ENCODE measurements around the gene DDHD1. TPM values are rescaled to one million over a fixed set of nuclear protein-coding genes. Genes with fewer than 3 reads are reported as not detected.

DDHD1 gene
- total and polyA plus RNA-seq, 5 donors from 2014 or later = 8.3 to 81.7 (median 10.2) TPM

DNA sequence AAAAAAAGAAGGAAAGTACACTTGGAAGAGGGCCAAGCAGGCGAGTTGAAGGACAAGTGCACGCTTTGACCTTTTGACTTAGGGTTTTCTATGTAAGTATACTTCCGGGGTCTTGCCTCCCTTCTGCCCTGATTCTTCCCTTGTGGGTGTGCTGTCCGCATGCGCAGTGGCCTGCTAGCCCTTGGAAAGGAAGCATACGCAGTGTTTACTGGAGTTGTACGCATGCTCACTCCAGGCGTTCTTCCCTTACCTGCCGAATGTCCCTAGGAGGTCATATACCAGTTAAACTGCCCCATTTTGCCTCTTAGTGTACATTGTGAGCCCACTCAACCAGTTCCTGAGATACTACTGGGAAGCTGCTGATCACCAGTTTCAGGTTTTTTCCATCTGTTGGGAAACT lies 15.7 kb upstream of the DDHD1 start:
- Histone ChIP-seq H3K4me1 (ENCODE audit: control insufficient read depth, insufficient read depth, low read length, poor library complexity, severe bottlenecking) (no peaks in the 10 kb centered on the region), H3K27ac (ENCODE audit: insufficient read depth, low read length, poor library complexity, severe bottlenecking) (no peak overlapping the region), H3K4me3 (ENCODE audit: low read depth, low read length) (no peak overlapping the region), H3K27me3 (ENCODE audit: control insufficient read depth, insufficient read depth, low read length) (no peaks in the 10 kb centered on the region), H3K9me3 (ENCODE audit: control insufficient read depth in 2 of 2, low read length in 2 of 2) (no peaks in the 10 kb centered on the region), H3K36me3 (ENCODE audit: control insufficient read depth, insufficient read depth, low read length) (no peaks in the 10 kb centered on the region)
- DNase-seq = no peak
- peaks cover 0 to 5% (median 0%) of the 10 kb centered on the region in 4 donors for H3K4me1 Mint-ChIP-seq
- no peak overlapping the region for H3K27ac Mint-ChIP-seq
- ATAC-seq (ENCODE audit: low read depth in 2 of 2) = no peak
- H3K27me3 Mint-ChIP-seq = no peaks in the 10 kb centered on the region
- peaks cover 5% of the 10 kb centered on the region for H3K36me3 Mint-ChIP-seq
- peaks cover 0 to 2% (median 0%) of the 10 kb centered on the region in 7 donors for H3K9me3 Mint-ChIP-seq
- H3K4me3 Mint-ChIP-seq = no peak overlapping the region

DNA sequence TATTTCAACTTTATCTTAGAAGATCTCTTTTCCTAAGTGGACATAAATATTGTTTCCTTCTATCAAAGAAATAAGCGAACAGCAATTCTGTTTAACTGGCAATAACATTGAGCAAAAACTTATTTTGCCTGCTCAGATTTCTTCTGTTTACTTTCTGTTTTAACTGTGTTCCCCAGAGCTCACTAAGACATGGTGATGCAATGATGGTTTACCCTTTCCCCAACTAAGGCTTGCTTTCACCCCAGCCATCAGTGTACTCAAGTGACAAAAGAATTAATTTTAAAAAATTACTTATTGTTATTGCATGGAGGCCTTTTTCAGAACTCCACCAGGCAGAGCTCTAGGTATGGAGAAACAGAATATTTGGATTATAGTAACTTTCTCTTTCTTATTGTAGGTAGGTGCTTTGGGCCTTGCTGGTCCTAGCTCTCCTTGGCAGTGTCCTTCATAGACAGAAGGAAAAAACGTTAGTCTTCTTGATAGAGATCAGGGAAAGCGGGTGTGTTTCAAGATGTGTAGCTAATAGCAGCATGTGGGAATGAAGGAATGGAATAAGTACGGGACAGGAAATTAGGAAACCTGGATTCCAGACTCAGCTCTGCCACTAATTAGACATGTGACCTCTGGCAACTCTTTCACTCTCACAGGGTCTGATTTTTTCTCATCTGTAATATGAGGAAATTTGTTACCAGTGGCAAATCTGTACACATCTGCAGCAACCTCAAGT lies 14.6 kb upstream of the DDHD1 start:
- Histone ChIP-seq H3K27me3 (ENCODE audit: control insufficient read depth, insufficient read depth, low read length) (no peaks in the 10 kb centered on the region), H3K27ac (ENCODE audit: insufficient read depth, low read length, poor library complexity, severe bottlenecking) (no peak overlapping the region), H3K4me1 (ENCODE audit: control insufficient read depth, insufficient read depth, low read length, poor library complexity, severe bottlenecking) (no peaks in the 10 kb centered on the region), H3K4me3 (ENCODE audit: low read depth, low read length) (no peak overlapping the region), H3K9me3 (ENCODE audit: control insufficient read depth in 2 of 2, low read length in 2 of 2) (no peaks in the 10 kb centered on the region), H3K36me3 (ENCODE audit: control insufficient read depth, insufficient read depth, low read length) (no peaks in the 10 kb centered on the region)
- Mint-ChIP-seq H3K36me3 (peaks cover 8% of the 10 kb centered on the region), H3K4me1 (peaks cover 0 to 5% (median 0%) of the 10 kb centered on the region in 4 donors), H3K27me3 (no peaks in the 10 kb centered on the region), H3K4me3 (no peak overlapping the region), H3K27ac (no peak overlapping the region), H3K9me3 (peaks cover 0 to 2% (median 0%) of the 10 kb centered on the region in 7 donors)
- ATAC-seq (ENCODE audit: low read depth in 2 of 2) = no peak
- DNase-seq = no peak

DNA sequence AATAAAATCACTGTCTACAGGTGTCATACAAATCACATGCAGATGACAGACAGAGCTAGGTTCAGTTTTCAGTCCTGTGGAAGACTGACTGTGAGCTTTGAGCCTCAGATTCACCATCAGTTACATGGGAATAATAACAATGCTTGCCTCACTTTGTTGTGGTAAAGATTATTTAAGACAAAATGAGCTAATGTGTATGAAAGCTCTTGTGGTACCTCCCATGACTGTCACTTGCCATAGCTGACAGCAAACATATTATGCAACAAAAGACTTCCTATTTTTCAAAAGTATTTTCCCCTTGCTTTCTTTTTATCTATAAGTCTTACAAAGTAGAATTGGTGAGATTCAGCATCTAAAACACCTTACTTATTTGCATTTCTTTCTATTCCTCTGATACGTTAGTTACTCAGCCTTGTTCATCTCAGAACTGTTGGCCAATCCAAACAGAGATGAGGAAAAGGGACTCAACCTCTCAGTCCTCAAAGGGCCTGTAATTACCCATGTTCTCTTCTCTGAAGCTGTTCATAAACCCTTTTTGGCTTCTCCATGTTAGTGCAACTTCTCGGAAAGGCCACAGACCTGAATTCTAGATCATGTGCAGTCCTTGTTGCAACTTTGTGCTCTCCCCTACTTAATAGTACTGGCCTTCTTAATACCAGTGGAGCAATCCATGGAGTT lies 8.8 kb upstream of the DDHD1 start:
- H3K4me3 Mint-ChIP-seq = peak overlapping the region in 1 of 4 donors; percentile 18
- Histone ChIP-seq H3K27me3 (ENCODE audit: control insufficient read depth, insufficient read depth, low read length) (no peaks in the 10 kb centered on the region), H3K9me3 (ENCODE audit: control insufficient read depth in 2 of 2, low read length in 2 of 2) (no peaks in the 10 kb centered on the region), H3K4me3 (ENCODE audit: low read depth, low read length) (no peak overlapping the region), H3K36me3 (ENCODE audit: control insufficient read depth, insufficient read depth, low read length) (no peaks in the 10 kb centered on the region), H3K4me1 (ENCODE audit: control insufficient read depth, insufficient read depth, low read length, poor library complexity, severe bottlenecking) (no peaks in the 10 kb centered on the region), H3K27ac (ENCODE audit: insufficient read depth, low read length, poor library complexity, severe bottlenecking) (no peak overlapping the region)
- H3K36me3 Mint-ChIP-seq = peaks cover 7% of the 10 kb centered on the region
- ATAC-seq (ENCODE audit: low read depth in 2 of 2) (no peak), DNase-seq (no peak)
- H3K9me3 Mint-ChIP-seq = peaks cover 0 to 2% (median 0%) of the 10 kb centered on the region in 7 donors
- H3K27ac Mint-ChIP-seq = peak overlapping the region in 2 of 3 donors; percentile 48 to 80
- peaks cover 3 to 9% (median 7%) of the 10 kb centered on the region in 4 donors for H3K4me1 Mint-ChIP-seq
- H3K27me3 Mint-ChIP-seq = no peaks in the 10 kb centered on the region

DNA sequence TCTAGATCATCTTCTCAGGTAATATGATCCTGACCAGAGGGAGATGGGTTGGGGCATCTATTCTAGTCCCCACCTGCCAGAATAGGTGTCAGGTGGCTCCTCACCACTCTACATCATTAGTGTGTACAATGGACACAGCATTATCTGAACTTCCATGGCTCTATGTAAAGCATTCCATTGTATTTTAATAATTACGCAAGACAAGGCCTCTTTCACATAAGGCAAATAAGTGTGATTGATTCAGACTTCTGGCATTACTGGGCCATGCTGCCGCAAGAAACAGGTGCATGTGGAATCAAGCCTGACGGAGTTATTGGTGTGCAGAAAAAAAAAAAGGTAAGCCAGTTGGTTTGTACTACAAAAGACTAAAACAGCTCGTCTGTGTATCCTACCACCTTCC lies 3.1 kb upstream of the DDHD1 start:
- H3K4me3 Mint-ChIP-seq = peak overlapping the region in 2 of 4 donors; percentile 32 to 86
- H3K9me3 Mint-ChIP-seq = no peaks in the 10 kb centered on the region
- no peaks in the 10 kb centered on the region for H3K9me3 ChIP-seq (ENCODE audit: control insufficient read depth in 2 of 2, low read length in 2 of 2)
- no peak for ATAC-seq (ENCODE audit: low read depth in 2 of 2)
- H3K27me3 ChIP-seq (ENCODE audit: control insufficient read depth, insufficient read depth, low read length) = no peaks in the 10 kb centered on the region
- DNase-seq = no peak
- H3K27me3 Mint-ChIP-seq = no peaks in the 10 kb centered on the region
- peaks cover 13 to 20% (median 19%) of the 10 kb centered on the region in 4 donors for H3K4me1 Mint-ChIP-seq
- H3K27ac ChIP-seq (ENCODE audit: insufficient read depth, low read length, poor library complexity, severe bottlenecking) = no peak overlapping the region
- peaks cover 4% of the 10 kb centered on the region for H3K36me3 Mint-ChIP-seq
- H3K27ac Mint-ChIP-seq = no peak overlapping the region
- peaks cover 13% of the 10 kb centered on the region for H3K4me1 ChIP-seq (ENCODE audit: control insufficient read depth, insufficient read depth, low read length, poor library complexity, severe bottlenecking)
- no peaks in the 10 kb centered on the region for H3K36me3 ChIP-seq (ENCODE audit: control insufficient read depth, insufficient read depth, low read length)
- no peak overlapping the region for H3K4me3 ChIP-seq (ENCODE audit: low read depth, low read length)

DNA sequence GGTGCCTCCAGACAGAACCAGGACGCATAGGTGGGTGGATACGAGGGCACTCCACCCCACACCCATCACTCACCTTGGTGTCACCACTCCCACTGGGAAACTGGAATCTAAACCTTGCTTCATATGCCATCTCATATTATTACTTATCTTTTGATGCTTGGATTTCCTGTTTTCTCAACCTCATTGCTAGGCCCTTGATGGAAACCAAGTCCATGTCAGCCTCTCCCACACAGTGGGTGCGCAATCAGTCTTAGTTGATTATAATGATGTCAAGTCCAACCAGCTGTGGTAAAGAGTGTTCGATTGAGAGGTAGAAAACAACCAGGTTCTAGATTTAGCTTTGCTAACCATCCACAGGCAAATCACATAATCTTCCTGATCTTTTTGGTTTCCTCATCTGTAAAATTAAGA lies 584 bp upstream of the DDHD1 start:
- Mint-ChIP-seq H3K36me3 (peaks cover 4% of the 10 kb centered on the region), H3K4me1 (peaks cover 32 to 45% (median 41%) of the 10 kb centered on the region in 4 donors), H3K27me3 (no peaks in the 10 kb centered on the region), H3K4me3 (peak overlapping the region; percentile 86 to 99 (median 96)), H3K9me3 (no peaks in the 10 kb centered on the region), H3K27ac (peak overlapping the region; percentile 93 to 100 (median 98))
- ATAC-seq (ENCODE audit: low read depth in 2 of 2) (no peak), DNase-seq (peak in 1 of 3 donors; percentile 2)
- Histone ChIP-seq H3K9me3 (ENCODE audit: control insufficient read depth in 2 of 2, low read length in 2 of 2) (no peaks in the 10 kb centered on the region), H3K36me3 (ENCODE audit: control insufficient read depth, insufficient read depth, low read length) (no peaks in the 10 kb centered on the region), H3K4me3 (ENCODE audit: low read depth, low read length) (peak overlapping the region; percentile 66), H3K27me3 (ENCODE audit: control insufficient read depth, insufficient read depth, low read length) (no peaks in the 10 kb centered on the region), H3K27ac (ENCODE audit: insufficient read depth, low read length, poor library complexity, severe bottlenecking) (peak overlapping the region; percentile 94), H3K4me1 (ENCODE audit: control insufficient read depth, insufficient read depth, low read length, poor library complexity, severe bottlenecking) (peaks cover 33% of the 10 kb centered on the region)

DNA sequence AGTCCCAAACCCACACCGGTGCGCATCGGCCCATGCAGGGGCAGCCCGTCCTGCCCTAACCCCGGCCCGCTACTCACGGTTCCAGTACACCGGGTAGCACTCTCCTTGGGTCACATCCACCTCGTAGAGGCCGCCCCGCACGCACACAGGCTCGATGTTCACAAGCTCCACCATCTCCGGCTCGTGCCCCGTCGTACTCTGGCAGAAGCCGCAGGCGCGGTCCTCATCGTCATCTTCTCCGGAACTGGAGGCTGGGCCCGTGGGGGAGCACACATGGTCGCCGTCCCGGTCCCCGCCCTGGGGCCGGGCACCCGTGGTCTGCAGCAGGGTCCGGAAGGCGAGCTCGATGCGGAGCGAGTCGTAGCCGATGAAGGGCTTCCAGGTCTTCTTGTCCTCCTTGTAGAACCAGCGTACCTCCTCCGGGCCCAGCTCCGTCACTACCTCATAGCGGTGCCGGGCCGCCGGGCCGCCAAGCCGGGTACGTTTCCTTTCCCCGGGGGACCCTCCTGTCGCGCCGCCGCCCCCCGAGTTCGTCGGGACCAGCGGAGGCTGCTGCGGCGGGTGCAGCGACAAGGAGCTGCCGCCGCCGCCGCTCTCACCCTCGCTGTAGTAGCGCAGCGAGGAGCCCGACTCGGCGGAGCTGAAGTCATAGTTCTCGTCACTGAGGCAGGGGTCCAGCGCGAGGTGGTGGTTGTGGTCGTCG lies 788 bp downstream of the DDHD1 start:
- no peaks in the 10 kb centered on the region for H3K9me3 ChIP-seq (ENCODE audit: control insufficient read depth in 2 of 2, low read length in 2 of 2)
- Mint-ChIP-seq H3K27me3 (no peaks in the 10 kb centered on the region), H3K4me3 (peak overlapping the region; percentile 99), H3K9me3 (no peaks in the 10 kb centered on the region), H3K27ac (peak overlapping the region; percentile 98 to 99 (median 99)), H3K4me1 (peaks cover 43 to 59% (median 52%) of the 10 kb centered on the region in 4 donors), H3K36me3 (peaks cover 3% of the 10 kb centered on the region)
- no peaks in the 10 kb centered on the region for H3K36me3 ChIP-seq (ENCODE audit: control insufficient read depth, insufficient read depth, low read length)
- DNase-seq (peak; percentile 55 to 86 (median 78)), ATAC-seq (ENCODE audit: low read depth in 2 of 2) (peak; percentile 41 to 49)
- H3K4me1 ChIP-seq (ENCODE audit: control insufficient read depth, insufficient read depth, low read length, poor library complexity, severe bottlenecking) = peaks cover 46% of the 10 kb centered on the region
- H3K27me3 ChIP-seq (ENCODE audit: control insufficient read depth, insufficient read depth, low read length) = no peaks in the 10 kb centered on the region
- H3K27ac ChIP-seq (ENCODE audit: insufficient read depth, low read length, poor library complexity, severe bottlenecking) = peak overlapping the region; percentile 94
- H3K4me3 ChIP-seq (ENCODE audit: low read depth, low read length) = peak overlapping the region; percentile 98

DNA sequence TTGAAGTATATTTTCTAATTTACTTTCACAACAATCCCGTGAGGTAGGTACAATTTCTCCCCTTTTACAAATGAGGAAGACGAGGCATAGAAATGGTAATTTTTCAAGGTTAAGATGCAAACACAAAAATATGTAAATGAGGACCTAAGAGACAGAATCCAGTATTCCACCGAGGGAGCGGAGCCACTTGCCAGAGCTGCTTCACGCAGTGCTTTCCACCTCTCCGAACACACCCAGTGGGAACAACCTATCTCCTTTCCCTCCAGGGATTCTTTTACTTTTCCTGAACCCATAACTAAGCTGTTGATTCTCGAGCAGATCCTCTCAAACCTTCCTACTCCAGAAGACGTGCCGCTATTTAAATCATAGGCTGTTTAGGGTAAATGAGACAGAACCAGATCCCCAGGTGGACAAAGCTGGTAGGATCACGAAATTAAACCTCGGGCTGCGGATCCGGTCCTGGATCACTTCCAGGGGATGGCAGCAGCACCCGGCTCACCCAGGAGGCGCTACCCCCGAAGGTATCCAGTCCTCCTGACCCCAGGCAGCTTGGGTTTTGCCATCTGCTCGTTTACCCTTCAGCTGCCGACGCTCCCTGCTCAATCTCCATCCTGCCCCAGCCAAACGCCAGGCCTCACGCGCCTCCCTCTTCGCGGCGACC lies 1.5 kb downstream of the DDHD1 start:
- Histone ChIP-seq H3K4me1 (ENCODE audit: control insufficient read depth, insufficient read depth, low read length, poor library complexity, severe bottlenecking) (peaks cover 52% of the 10 kb centered on the region), H3K4me3 (ENCODE audit: low read depth, low read length) (peak overlapping the region; percentile 98), H3K9me3 (ENCODE audit: control insufficient read depth in 2 of 2, low read length in 2 of 2) (no peaks in the 10 kb centered on the region), H3K36me3 (ENCODE audit: control insufficient read depth, insufficient read depth, low read length) (no peaks in the 10 kb centered on the region), H3K27me3 (ENCODE audit: control insufficient read depth, insufficient read depth, low read length) (no peaks in the 10 kb centered on the region), H3K27ac (ENCODE audit: insufficient read depth, low read length, poor library complexity, severe bottlenecking) (peak overlapping the region; percentile 94)
- DNase-seq (peak in 2 of 3 donors; percentile 31 to 68), ATAC-seq (ENCODE audit: low read depth in 2 of 2) (no peak)
- H3K27ac Mint-ChIP-seq = peak overlapping the region; percentile 98 to 99 (median 99)
- H3K4me3 Mint-ChIP-seq = peak overlapping the region; percentile 99
- H3K9me3 Mint-ChIP-seq = no peaks in the 10 kb centered on the region
- H3K36me3 Mint-ChIP-seq = no peaks in the 10 kb centered on the region
- no peaks in the 10 kb centered on the region for H3K27me3 Mint-ChIP-seq
- H3K4me1 Mint-ChIP-seq = peaks cover 50 to 65% (median 58%) of the 10 kb centered on the region in 4 donors
